Activated T-helper 9 cell treated with anti-CD3 and anti-CD28 coated beads, Interleukin-2, amount 50 U/mL, for 16 hours (primary cell): ENCODE data around the gene HES3.

Source experiments
- DNase-seq: peaks from one replicate; pipeline ENCODE4 v3.0.0-alpha.2; 2020; ENCODE audit warnings: low read depth

Gene HES3, protein sequence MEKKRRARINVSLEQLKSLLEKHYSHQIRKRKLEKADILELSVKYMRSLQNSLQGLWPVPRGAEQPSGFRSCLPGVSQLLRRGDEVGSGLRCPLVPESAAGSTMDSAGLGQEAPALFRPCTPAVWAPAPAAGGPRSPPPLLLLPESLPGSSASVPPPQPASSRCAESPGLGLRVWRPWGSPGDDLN

DNA sequence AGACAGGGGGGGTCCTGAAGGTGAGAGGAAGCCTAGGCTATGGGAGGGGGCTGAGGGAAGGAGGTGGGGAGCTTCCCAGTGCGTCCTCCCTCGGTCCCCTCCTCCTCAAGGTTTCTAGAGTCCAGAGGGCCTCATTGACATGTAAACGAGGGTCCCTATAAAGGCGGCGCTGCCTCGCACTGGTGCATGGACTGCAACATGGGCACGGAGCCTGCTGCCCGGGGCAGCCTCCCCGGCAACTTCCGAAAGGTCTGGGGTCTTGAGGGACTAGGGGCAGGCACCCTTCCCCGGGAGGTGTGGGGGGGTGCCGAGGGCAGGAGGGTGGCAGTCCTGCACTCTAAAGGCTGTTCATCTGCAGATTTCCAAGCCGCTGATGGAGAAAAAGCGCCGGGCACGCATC lies at the start of gene HES3:
Gene HES3, plus strand, starts transcription at position 187 of the 400 bp plus-strand sequence. Its CDS starts 187 bp downstream, at position 374.
- no peak for DNase-seq

DNA sequence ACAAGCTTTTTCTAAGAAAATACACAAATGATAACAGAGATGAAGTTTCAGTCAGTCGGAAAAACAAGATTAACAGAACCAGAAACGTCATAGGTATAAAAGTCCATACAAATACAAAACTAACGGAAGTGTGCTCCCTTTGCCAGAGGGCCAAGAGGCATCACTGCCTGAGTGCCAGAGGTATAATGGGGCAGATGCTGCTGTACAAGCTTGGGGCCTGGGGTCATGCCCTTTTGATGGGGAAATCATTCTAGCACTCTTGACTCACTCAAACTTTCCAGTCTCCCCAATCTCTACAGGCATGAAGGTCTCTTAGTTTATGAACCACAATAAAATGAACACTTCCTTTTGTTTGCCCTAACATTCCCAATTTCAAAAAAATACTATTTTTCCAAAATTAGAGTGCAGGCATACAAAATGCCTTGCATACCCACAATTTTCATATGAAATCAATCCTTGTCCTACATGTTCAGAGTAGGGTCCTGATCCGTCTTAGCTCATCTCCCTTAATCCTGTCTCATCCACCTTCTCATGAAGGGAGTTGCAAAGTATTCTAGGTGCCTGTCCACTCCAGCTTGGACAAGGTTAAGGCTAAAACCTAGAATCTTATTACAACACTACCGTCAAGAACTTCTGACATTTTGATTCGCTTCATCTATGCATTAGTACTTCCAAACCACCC lies 46.1 kb upstream of the HES3 start:
- no peak for DNase-seq

DNA sequence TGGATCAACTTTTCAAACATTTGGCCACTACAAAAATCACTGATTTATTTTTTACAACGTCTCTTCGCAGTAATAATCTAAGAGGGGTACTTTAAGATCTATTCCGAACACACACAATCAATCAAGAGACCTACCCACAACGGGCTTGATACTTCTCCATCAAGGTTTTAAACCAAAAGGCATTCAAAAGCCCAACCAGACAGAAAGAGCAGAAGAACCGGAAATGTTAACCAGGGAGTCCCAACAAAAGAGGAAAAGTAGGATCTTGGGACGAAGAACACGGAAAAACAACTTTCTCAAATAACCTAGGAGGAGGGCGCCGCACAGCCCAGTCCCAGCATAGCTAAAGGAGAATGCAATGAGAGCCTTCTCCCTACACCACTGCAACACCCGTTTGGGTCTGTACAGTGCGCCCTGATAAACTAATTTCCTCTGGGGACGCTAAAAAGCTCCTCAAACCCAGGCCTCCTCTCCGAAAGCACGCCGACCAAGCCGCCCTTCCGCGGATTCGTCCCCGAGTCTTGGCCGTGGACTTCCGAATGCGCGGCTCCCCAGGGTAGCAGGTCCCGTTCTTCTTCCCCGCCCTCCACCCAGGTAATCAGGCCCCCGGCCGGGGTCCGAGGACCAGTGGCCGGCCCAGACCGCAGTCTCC lies 45.2 kb upstream of the HES3 start:
- DNase-seq: no peak

DNA sequence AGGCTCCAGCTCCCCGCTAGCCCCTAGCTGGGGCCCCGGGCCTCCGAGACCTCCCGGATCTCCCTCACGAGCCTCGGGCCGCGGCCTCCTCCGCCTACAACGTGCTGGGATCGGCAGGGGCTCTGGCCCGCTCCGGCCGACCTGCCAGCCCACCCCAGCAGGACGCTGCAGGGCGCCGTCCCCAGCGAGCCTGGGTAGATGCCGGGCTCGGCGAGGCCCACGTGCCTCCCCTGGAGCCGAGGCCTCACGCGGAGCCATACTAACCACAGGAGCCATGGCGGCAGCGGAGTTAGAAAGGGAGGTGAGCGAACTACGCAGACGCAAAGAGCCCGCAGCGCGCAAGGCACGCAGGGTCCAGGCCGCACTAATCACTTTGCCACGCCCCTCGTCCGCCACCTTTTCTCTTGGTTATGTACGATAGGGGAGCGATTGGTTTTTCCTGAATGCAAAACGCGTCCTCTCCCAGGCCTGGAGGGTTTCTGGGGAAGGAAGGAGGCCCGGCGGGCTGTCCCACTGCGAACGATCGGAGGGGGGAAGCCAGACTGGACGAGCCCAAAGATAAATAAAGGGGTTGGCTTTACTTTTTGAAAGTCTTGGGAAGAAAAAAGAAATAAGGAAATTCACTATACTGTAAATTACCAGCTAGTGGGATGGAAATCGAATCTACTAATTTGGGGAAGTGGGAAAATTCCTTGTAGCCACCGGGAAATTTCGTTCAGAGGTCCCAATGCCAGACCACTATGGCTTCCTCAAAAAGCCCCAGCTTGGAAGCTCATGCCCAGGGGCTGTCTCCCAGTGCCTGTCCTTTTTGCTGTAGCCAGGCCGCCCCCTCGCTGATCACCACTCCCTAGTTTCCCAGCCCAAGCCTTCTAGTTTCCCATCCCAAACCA lies 44.4 kb upstream of the HES3 start, which contains the start of gene RPL22:
Gene RPL22, minus strand, starts transcription at position 298 of the 890 bp plus-strand sequence. Its CDS starts 22 bp downstream, at position 276.
- peak; percentile 96 for DNase-seq

DNA sequence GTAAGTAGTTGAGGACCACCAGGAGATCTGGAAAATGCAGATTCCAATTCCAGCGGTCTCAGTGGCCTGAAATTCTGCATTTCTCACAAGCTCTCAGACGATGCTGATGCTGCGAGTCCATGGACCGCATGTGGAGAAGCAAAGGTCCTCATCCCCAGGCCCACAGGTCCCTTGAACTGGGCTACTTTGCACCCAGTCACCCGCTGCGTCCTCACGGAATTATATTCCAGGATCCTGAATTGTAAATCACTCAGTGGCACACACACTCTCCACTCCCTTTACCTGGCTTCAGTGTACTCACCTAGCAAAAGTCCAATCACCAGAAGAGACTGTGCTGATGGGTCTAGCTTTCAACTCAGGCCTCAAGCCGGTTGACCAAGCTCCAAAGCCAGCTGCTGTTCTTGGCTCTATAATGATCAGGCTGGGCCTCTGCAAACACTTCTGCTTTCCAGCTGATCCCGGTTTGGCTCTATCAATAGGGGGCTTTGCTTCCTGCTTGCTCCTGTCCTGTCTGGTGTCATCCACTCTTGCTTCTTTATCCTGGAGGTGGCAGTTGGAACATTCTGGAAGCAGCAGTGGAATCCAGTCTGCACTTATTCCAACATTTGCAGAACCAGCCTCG lies 43.7 kb upstream of the HES3 start:
- no peak for DNase-seq

DNA sequence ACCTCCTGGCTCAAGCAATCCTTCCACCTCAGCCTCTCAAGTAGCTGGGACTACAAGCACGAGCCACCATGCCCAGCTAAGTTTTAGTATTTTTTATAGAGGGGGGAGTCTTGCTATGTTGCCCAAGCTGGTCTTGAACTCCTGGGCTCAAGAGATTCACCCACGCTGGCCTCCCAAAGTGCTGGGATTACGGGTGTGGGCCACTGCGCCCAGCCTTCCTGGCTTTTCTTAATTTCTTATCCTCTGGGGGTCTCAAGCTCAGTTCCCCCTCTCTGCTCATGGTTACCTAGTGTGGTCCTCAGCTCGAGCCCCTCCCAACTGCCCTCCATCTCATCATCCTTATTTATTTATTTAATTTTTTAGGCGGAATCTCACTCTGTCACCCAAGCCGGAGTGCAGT lies 41.7 kb upstream of the HES3 start:
- no peak for DNase-seq

DNA sequence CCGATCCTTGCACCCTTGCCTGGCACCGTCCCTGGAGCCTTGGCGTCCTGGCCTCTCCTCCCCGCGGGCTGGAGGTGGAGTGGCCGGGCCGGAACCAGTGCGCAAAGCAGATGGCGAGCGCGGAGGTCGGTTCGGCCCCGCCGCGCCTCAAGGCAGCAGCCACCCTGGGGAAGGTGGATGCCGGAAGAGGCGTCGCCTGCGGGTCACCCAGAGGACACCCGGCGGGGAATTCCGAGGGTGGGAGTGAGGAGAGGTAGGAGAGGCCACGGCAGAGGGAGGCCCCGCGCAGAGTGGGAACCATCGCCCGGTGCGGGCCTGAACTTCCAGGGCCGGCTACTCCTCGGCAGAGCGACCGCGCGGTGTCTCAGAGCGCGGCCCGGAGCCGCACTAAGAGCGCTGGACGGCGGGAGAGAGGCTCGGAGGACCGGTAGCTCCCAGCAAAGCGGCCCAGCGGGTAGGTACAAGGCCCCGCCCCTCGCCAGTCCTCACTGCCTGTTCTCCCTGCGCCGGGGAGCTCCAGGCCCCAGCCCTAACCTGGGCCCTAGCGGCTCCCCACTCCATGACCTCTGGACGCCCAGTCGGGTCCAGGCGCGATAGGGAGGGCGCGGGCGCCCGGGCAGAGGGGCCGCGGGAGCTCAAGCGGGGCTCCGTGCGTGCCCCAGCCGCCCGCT lies 38.0 kb upstream of the HES3 start, which contains the start of gene RNF207:
Gene RNF207, plus strand, starts transcription at position 271 of the 671 bp plus-strand sequence. CDS start 417 bp downstream, outside the sequence.
- DNase-seq: peak; percentile 66

DNA sequence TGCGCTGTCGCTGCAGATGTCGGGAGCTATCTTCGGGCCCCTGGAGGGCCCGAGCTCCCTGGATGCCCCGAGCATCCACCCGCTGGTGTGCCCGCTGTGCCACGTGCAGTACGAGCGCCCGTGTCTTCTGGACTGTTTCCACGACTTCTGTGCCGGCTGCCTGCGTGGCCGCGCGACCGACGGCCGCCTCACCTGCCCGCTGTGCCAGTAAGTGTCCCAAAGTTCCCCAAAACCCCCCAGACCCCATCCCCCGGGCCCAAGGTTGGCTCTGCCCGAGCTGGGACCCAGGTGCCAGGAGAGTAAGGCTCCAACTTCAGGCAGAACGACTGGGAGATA lies 37.5 kb upstream of the HES3 start:
- DNase-seq: no peak

DNA sequence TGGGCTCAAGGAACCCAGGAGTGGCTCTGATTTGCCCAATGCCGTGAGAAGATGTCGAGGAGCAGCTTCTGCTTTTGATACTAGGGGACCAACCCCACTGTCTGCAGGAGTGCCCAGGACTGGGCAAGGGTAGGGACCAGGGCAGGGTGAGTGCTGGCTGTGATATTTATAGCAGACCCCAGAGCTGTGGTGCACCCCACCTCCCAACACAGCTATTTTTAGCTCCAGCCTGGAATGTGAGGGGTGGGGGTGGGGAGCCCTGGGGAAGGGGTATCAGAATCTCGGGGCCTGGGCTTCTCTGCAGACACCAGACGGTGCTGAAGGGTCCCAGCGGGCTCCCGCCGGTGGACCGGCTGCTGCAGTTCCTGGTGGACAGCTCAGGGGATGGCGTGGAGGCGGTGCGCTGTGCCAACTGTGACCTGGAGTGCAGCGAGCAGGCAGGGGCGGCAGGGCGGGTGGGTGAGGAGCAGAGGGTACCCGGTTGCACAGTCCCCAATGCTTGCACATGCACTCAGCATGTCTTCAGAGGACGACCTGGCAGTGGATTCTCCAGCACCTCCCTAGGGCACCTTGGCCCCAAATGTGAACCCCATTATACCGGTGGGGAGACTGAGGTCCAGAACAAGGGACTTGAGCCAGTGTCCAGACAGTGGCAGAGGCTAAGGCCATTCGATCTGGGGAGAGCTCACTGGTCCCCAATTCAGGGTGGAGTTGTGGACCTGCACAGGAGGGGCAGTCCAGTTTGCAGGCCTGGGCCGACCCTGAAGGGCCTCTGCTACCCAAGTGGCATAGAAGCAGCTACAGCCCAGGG lies 36.7 kb upstream of the HES3 start:
- DNase-seq: no peak

DNA sequence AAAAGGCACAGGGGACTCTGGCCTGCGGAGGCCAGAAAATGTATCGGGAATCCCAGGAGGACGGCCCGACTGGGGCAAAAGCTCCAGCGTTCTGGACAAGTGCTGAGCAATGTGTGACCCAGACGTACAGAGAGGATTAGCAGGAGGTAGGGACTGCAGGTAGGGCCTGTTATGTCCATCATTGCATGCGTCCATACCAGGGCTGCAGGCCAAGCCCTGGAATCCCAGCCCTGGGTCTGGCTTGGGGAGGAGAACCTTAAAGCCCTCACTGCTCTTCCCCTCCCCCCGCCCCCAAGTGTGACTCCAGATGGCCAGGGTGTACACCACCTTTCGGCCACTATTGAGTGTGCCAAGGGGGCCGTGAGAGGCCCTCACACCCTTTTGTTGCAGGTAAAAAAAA lies 36.1 kb upstream of the HES3 start:
- no peak for DNase-seq

DNA sequence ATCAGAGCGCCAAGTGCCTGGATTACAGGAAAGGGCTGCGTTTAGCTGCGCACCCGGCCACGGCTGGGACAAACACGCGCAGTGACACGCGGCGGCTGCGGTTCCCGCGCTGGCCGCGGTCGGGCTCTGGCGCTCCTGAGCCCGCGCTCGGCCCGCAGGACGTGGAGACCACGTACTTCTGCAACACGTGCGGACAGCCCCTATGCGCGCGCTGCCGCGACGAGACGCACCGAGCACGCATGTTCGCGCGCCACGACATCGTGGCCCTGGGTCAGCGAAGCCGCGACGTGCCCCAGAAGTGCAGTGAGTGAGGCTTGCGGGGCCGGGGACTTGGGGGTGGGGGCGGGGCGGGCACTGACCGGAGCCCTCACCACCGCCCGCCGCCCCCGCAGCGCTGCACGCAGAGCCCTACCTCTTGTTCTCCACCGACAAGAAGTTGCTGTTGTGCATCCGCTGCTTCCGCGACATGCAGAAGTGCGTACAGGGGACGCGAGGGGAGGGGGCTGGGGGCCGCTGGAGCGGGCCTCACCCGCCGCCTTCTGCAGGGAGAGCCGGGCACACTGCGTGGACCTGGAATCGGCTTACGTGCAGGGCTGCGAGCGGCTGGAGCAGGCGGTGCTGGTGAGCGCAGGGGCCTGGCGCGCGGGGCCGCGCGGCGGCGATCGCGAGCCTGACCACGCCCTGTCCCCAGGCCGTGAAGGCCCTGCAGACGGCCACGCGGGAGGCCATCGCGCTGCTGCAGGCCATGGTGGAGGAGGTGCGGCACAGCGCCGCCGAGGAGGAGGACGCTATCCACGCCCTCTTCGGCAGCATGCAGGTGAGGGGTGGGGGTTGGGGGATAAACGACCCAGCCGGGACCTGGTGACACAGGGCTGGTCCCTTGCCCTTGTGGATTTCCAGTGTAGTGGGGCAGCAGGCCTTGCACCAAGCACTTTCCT lies 35.0 kb upstream of the HES3 start:
- DNase-seq: no peak

DNA sequence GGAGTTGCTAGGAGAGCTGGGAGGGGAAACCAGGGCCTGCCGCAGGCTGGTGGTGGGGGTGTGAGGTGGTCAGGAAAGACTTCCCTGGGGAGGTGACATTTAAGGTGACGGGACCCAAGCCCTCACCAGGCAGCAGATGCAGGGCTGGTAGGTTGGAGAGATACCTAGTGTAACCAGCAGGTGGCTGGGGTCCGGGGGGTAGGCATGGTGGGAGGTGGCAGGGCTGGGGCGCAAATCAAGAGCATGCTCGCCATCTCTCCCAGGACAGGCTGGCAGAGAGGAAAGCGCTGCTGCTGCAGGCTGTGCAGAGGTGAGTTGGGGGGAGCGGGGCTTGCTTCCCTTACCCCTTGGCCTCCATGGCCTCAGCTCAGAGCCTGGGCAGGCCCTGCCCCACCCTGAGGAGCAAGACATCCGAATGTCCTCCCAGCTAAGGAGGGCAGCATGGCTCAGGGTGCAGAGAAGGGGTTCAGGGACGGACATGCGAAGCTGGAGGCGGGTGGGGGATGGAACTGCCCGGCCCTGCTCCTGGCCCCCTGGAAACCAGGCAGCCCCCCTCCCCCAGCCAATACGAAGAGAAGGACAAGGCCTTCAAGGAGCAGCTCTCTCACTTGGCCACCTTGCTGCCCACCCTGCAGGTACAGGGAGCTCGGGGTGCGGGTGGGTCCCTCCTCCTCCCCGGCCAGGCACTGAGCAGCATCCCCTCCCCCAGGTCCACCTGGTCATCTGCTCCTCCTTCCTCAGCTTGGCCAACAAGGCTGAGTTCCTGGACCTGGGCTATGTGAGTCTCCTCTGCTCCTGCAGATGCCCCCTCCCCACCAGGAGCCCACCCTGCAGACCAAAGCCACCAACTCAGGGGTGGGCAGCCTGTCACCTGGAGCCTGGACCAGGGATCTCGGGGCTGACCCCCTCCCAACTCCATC lies 34.1 kb upstream of the HES3 start:
- no peak for DNase-seq

DNA sequence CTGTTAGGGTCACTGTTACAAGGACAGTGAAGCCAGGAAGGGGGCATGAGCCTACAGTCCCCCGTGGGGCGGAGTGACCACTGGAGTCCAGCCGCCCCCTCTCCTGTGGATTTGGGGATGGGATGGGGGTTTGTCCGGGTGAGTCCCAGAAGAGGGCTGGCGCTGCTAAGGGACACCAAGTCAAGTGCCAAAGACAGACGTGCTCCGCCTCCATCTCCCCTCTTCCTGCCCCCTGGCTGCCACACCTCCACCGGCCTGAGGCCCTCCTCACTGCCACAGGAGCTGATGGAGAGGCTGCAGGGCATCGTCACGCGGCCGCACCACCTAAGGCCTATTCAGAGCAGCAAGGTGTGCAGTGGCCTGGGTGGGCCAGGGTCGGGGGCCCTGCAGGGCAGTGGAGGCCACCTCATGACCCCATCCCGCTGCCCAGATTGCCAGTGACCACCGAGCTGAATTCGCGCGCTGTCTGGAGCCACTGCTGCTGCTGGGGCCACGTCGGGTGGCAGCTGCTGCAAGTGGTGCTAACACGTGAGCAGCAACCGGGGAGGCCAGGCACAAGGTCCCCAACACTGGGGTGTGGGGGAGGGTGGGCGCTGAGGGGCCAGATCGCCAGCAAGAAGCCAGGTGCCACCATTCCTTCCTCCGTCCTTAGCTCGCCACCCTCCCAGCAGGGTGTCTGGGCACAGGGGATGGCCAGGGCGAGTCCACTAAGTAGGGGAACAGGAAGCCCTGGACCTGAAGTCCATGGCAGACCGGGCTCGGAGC lies 33.2 kb upstream of the HES3 start:
- no peak for DNase-seq

DNA sequence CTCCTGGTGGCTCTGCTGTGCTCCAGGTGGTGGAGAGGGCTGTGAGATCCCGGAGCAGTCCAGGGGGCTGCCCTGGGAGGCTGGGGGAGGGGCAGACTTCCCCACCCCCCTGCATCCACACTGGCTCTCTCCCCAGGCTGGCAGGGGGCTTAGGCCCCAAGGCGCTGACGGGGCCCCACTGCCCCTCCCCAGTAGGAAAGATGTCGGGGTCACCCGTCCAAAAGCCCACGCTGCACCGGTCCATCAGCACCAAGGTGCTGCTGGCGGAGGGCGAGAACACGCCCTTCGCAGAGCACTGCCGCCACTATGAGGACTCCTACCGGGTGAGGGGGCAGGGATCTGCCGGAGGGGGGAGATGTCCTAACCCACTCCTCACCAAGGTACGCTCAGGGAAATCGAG lies 32.2 kb upstream of the HES3 start:
- no peak for DNase-seq

DNA sequence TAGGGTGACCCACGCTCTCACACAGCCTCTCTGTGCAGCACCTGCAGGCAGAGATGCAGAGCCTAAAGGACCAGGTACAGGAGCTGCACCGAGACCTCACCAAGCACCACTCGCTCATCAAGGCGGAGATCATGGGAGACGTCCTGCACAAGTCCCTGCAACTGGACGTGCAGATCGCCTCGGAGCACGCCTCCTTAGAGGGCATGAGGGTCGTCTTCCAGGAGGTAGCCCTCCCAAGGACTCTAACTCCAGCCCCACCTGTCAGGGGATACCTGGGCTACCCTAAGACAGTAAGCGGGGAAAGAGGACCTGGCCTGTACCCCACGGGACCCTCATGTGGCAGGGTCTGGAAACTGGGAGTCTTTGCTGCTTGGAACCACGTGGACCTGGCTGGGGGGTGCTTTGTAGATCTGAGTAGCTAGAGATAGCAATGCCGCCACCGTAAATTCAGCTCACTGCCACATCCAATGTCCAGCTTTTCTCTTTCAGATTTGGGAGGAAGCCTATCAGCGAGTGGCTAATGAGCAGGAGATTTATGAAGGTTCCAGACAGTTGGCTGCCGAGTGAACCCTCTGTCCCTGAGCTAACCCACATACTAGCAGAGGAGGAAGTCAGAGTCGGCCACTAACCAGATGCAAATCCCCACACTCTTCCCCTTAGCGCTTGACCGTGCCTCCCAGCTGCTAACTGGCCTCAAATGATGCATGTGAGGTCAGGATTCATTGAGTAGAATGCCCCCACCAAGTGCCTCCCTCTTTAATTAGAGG lies 31.6 kb upstream of the HES3 start:
- no peak for DNase-seq

DNA sequence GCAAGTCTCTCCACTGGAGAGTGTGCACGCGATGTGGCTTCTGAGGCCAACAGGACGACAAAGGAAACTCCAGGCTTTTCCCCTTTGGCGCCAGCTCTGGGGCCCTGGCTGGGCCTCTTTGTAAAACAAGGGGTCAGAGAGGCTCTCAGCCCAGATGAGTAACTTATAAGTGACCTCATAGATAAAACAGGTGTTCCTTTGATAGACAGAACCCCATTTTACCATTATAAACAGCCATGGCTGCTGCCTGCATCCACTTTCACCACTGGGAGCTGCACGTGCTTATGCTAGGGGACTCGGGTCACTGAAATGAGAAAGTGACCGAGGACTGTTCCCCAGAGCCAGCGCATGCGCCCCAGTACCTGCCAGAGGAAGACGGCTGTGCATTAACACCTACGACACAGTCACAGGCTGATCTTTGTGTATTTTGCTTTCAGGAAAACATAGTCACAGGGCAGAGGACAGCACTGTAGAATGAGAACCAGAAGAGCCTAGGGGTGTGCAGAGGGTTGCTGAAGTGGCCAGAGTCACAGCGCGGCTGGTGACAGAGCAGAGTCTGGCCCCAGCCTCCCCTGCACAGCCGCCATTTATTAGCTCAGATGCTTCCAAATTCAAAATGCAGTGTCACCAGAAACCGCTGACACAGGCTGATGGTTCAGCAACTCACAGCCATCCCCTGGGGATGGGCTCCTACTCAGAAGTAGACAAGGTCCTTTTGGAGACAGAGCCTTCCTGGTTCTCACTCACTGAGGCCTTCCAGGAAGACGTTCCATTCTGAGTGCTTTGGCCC lies 25.4 kb upstream of the HES3 start:
- no peak for DNase-seq
